Measurements from ENCODE around the gene MITF. TPM values are rescaled to one million over a fixed set of nuclear protein-coding genes. Genes with fewer than 3 reads are reported as not detected.
"Not testable (repeated sequence)": the region's sequence is repeated elsewhere in the genome, so short reads cannot be mapped to it uniquely, and the experiment has no call there.

Gene MITF
- total RNA-seq, 1 experiment from 2014 or later, result 11.7 TPM

GRCh38 chr3:69913422-69913821 lies 174.2 kb downstream of the MITF start:
- DNase-seq (ENCODE audit: low read depth), result no peak

- peak; percentile 75 for DNase-seq (ENCODE audit: low read depth)
These were observed 175.1 kb downstream of the MITF start for GRCh38 chr3:69914395-69914794.

- DNase-seq (ENCODE audit: low read depth), result no peak
These were observed 176.5 kb downstream of the MITF start for GRCh38 chr3:69915726-69916125.

GRCh38 chr3:69920009-69920408 lies 180.7 kb downstream of the MITF start:
- DNase-seq (ENCODE audit: low read depth), result not testable (repeated sequence)

DNA sequence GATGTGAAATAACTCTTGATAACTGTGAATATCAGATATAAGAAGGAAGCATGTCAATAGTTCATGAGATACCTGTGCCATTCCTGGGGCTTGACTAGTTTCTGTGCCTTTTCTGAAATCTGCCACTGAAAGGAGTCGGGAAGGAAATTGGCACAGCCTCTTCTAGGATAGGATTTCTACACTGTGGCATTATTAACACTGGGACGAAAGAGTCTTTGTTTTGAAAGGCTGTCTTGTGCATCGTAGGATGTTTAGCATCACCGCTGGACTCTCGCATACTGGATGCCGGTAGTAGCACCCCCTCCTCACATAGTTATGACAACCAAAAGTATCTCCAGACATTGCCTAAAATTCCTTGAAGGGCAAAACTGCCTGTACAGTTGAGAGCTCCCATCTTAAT lies 182.4 kb downstream of the MITF start:
- DNase-seq (ENCODE audit: low read depth), result no peak

- no peak for DNase-seq (ENCODE audit: low read depth)
These were observed 183.3 kb downstream of the MITF start for GRCh38 chr3:69922521-69923000.

DNA sequence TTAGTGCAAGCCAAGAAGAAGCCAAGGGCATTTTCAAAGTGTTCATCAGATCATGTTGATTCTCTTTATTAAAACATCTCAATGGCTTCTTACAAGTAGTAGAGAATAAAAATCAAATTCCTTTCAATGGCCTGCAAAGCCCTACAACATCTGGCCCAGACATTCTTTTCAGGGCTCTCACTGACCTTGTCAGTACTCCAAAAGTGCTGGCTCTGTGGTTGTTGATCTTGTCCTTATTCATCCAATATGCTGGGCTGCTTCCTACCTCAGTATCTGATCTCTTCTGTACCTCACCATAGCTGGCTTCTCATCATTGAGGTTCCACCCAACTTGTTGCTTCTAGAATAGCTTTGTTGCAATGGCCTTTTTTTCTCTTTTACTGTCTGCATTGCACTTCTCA lies 186.2 kb downstream of the MITF start:
- DNase-seq (ENCODE audit: low read depth), result no peak

DNA sequence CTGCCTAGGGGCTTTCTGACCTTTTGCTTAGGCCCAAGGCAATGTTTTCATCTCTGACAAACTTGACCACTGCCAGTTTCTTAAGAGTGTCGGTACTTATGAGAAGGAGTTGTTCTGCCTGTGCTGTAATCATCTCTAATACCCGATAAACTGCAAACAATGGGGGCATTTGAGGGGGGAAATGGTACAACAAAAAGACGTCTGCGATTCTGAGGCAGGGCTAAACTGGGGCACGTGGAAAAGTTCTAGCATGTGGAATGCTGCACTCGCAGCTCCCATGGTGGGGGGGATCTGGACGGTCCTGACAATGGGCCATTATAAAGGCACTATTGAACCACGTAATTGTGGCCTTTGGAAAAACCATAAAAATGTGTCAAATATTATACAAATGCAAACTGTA lies 187.1 kb downstream of the MITF start:
- no peak for DNase-seq (ENCODE audit: low read depth)

DNA sequence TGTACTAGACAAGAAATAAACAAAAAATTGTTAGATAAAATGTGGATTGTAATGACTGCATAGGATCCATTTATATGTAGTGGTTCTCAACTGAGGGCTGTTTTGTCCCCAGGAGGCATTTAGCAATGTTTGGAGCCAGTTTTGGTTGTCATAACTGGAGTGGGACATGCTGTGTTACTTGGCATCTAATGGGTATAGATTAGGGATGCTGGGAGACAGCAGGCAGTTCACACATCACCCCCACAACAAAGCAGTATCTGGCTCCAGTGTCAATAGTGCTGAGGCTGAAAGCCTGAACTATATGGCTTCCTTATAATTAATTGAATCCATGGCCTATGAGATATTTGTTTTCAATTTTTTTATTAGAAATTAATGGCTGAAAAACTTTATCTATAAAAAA lies 188.3 kb downstream of the MITF start:
- no peak for DNase-seq (ENCODE audit: low read depth)

- no peak for DNase-seq (ENCODE audit: low read depth)
These were observed 189.8 kb downstream of the MITF start for GRCh38 chr3:69929019-69929418.

DNA sequence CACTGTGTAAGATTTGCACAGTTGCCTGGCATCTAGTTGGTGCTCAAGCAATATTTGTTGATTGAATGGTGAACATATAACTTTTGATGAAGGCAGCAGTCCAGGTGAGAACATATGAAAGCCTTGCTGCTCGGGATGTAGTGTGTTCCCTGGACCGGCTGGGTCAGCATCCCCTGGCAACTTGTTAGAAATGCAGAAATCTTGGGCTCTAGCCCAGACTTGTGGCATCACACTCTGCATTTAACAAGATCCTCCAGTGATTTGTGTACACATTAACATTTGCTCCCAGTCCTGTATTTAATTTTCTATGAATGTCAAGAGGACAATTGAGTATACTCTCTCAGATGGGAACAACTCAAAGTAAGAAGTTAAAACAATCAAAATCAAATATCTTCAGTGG lies 191.3 kb downstream of the MITF start:
- DNase-seq (ENCODE audit: low read depth), result peak; percentile 8

- no peak for DNase-seq (ENCODE audit: low read depth)
These were observed 192.8 kb downstream of the MITF start for GRCh38 chr3:69932087-69932486.

- DNase-seq (ENCODE audit: low read depth), result no peak
These were observed 193.2 kb downstream of the MITF start for GRCh38 chr3:69932501-69932900.

- no peak for DNase-seq (ENCODE audit: low read depth)
These were observed 195.1 kb downstream of the MITF start for GRCh38 chr3:69934398-69934797.

DNA sequence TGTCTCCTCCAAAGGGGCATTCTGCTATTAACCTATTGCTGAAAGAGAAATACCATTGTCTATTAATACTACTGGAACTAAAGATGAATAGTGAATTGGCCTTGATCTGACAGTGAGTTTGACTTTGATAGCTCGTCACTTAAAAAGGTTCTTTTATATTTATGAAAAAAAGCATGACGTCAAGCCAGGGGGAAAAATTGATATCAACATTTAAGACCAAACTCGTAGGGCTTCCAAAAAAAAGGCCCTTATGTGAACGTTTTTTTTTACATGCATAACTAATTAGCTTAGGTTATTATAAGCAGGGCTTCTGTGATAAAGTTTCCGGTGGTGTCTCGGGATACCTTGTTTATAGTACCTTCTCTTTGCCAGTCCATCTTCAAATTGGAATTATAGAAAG lies 197.0 kb downstream of the MITF start:
- no peak for DNase-seq (ENCODE audit: low read depth)

- no peak for DNase-seq (ENCODE audit: low read depth)
These were observed 198.8 kb downstream of the MITF start for GRCh38 chr3:69938061-69938460.

- DNase-seq (ENCODE audit: low read depth), result no peak
These were observed 199.7 kb downstream of the MITF start for GRCh38 chr3:69938931-69939330.

GRCh38 chr3:69941037-69941436 lies 201.8 kb downstream of the MITF start:
- no peak for DNase-seq (ENCODE audit: low read depth)

- no peak for DNase-seq (ENCODE audit: low read depth)
These were observed 202.3 kb downstream of the MITF start for GRCh38 chr3:69941439-69942176.

GRCh38 chr3:69944931-69945493 lies 205.7 kb downstream of the MITF start:
- DNase-seq (ENCODE audit: low read depth), result no peak

GRCh38 chr3:69948246-69948862 lies 209.1 kb downstream of the MITF start:
- DNase-seq (ENCODE audit: low read depth), result peak; percentile 43

GRCh38 chr3:69951616-69952015 lies 212.4 kb downstream of the MITF start:
- DNase-seq (ENCODE audit: low read depth), result no peak

- peak; percentile 24 for DNase-seq (ENCODE audit: low read depth)
These were observed 220.3 kb downstream of the MITF start for GRCh38 chr3:69959581-69959980.
